OCI-LY3 (cell line): ENCODE results near the gene CES4A.

Source experiments
- H2AFZ ChIP-seq: fragments of 200-600, 300-600 bp; shearing (Covaris generic); 2 replicates; pipeline ENCODE4 v1.6.0; 2014; ENCODE audit warnings: antibody characterized with exemption, low read depth, low read length
- H3K27ac ChIP-seq: fragments of 200-600, 300-600 bp; sonication (generic); 2 replicates; pipeline ENCODE4 v1.5.1; 2014; ENCODE audit warnings: mild to moderate bottlenecking, low read length, moderate library complexity, mixed read lengths
- H3K27me3 ChIP-seq: fragments of 200-600, 300-600 bp; sonication (generic); 2 replicates; pipeline ENCODE4 v1.6.1; 2014; ENCODE audit warnings: low read depth, low read length, mixed read lengths
- H3K36me3 ChIP-seq: fragments of 200-600, 300-600 bp; sonication (generic); replicated peaks from 2 replicates; pipeline ENCODE3; 2014; ENCODE audit warnings: low read depth, low read length, mixed read lengths
- H3K4me1 ChIP-seq: fragments of 300-600, 200-600 bp; sonication (generic); 2 replicates; pipeline ENCODE4 v1.6.1; 2014; ENCODE audit warnings: low read length, mixed read lengths
- H3K4me2 ChIP-seq: fragments of 200-600, 300-600 bp; sonication (generic); 2 replicates; pipeline ENCODE4 v1.6.1; 2014; ENCODE audit warnings: low read length, mixed read lengths
- H3K4me3 ChIP-seq: fragments of 300-600, 200-600 bp; sonication (generic); 2 replicates; pipeline ENCODE4 v1.5.1; 2014; ENCODE audit warnings: antibody characterized with exemption, mild to moderate bottlenecking, low read length, moderate library complexity
- H3K79me2 ChIP-seq: fragments of 300-600, 200-600 bp; shearing (Covaris generic); 2 replicates; pipeline ENCODE4 v1.6.1; 2014; ENCODE audit warnings: mild to moderate bottlenecking, low read length, mixed read lengths
- H3K9ac ChIP-seq: fragments of 300-600, 200-600 bp; shearing (Covaris generic); 2 replicates; pipeline ENCODE4 v1.6.0; 2014; ENCODE audit warnings: mild to moderate bottlenecking, low read length, moderate library complexity
- H3K9me3 ChIP-seq: fragments of 200-600, 300-600 bp; shearing (Covaris generic); 2 replicates; pipeline ENCODE4 v1.6.1; 2014; ENCODE audit warnings: low read length, mixed read lengths; ENCODE audit not compliant: insufficient read depth
- H4K20me1 ChIP-seq: fragments of 200-600, 300-600 bp; sonication (generic); 2 replicates; pipeline ENCODE4 v1.6.1; 2016; ENCODE audit warnings: low read length, mixed read lengths; ENCODE audit not compliant: insufficient read depth
- CTCF ChIP-seq: fragments of 200-600, 300-600 bp; sonication (generic); IDR thresholded peaks from 2 replicates; pipeline ENCODE4 v1.5.1; 2014; ENCODE audit warnings: antibody characterized with exemption, low read length, low read depth
- EZH2phosphoT487 ChIP-seq: fragments of 200-600 bp; shearing (Covaris generic); IDR thresholded peaks from 2 replicates; pipeline ENCODE4 v1.6.1; 2018; ENCODE audit warnings: antibody characterized with exemption, mixed run types, low read depth

The CES4A gene

GRCh38 chr16:67034487-67034886 lies 46.1 kb downstream of the CES4A start:
- H3K9ac ChIP-seq, result no peak overlapping the region
- no peak overlapping the region for H3K27ac ChIP-seq
- no peak overlapping the region for H2AFZ ChIP-seq
- H3K4me1 ChIP-seq, result peaks cover 12% of the 10 kb centered on the region
- peaks cover 59% of the 10 kb centered on the region for H3K36me3 ChIP-seq
- H3K9me3 ChIP-seq, result no peaks in the 10 kb centered on the region
- no peak overlapping the region for H3K4me3 ChIP-seq
- peaks cover 98% of the 10 kb centered on the region for H3K79me2 ChIP-seq
- peaks cover 72% of the 10 kb centered on the region for H4K20me1 ChIP-seq
- no peak overlapping the region for H3K4me2 ChIP-seq
- H3K27me3 ChIP-seq, result no peaks in the 10 kb centered on the region
- TF ChIP-seq EZH2phosphoT487, result no peak
- no peak for TF ChIP-seq CTCF

- H3K27me3 ChIP-seq, result no peaks in the 10 kb centered on the region
- H3K4me1 ChIP-seq, result peaks cover 9% of the 10 kb centered on the region
- no peaks in the 10 kb centered on the region for H3K9me3 ChIP-seq
- no peak overlapping the region for H3K27ac ChIP-seq
- no peak overlapping the region for H3K9ac ChIP-seq
- no peak overlapping the region for H3K4me2 ChIP-seq
- TF ChIP-seq EZH2phosphoT487, result no peak
- TF ChIP-seq CTCF, result no peak
- no peak overlapping the region for H2AFZ ChIP-seq
- peaks cover 76% of the 10 kb centered on the region for H4K20me1 ChIP-seq
- H3K79me2 ChIP-seq, result peaks cover 98% of the 10 kb centered on the region
- H3K36me3 ChIP-seq, result peaks cover 64% of the 10 kb centered on the region
- no peak overlapping the region for H3K4me3 ChIP-seq
Observed at GRCh38 chr16:67035364-67035763, 47.0 kb downstream of the CES4A start.

- no peak overlapping the region for H3K4me2 ChIP-seq
- H3K79me2 ChIP-seq, result peaks cover 98% of the 10 kb centered on the region
- no peak overlapping the region for H3K27ac ChIP-seq
- no peaks in the 10 kb centered on the region for H3K4me1 ChIP-seq
- TF ChIP-seq CTCF (no peak), EZH2phosphoT487 (no peak)
- peaks cover 77% of the 10 kb centered on the region for H4K20me1 ChIP-seq
- no peak overlapping the region for H2AFZ ChIP-seq
- H3K36me3 ChIP-seq, result peaks cover 62% of the 10 kb centered on the region
- H3K9me3 ChIP-seq, result no peaks in the 10 kb centered on the region
- H3K4me3 ChIP-seq, result no peak overlapping the region
- H3K27me3 ChIP-seq, result no peaks in the 10 kb centered on the region
- no peak overlapping the region for H3K9ac ChIP-seq
Observed at GRCh38 chr16:67036323-67036741, 47.9 kb downstream of the CES4A start.

GRCh38 chr16:67039260-67040020 lies 51.1 kb downstream of the CES4A start:
- Histone ChIP-seq H3K27me3 (no peaks in the 10 kb centered on the region), H3K9ac (no peak overlapping the region), H3K4me1 (peaks cover 10% of the 10 kb centered on the region), H3K36me3 (peaks cover 55% of the 10 kb centered on the region), H2AFZ (no peak overlapping the region), H3K27ac (no peak overlapping the region), H3K4me2 (no peak overlapping the region), H4K20me1 (peaks cover 67% of the 10 kb centered on the region), H3K79me2 (peaks cover 97% of the 10 kb centered on the region), H3K9me3 (no peaks in the 10 kb centered on the region), H3K4me3 (no peak overlapping the region)
- TF ChIP-seq CTCF (no peak), EZH2phosphoT487 (no peak)
